SK-N-SH (cell line): Measurements from ENCODE around the gene PLCB1. TPM values are rescaled to one million over a fixed set of nuclear protein-coding genes. Genes with fewer than 3 reads are reported as not detected.
"Not testable (repeated sequence)": the region's sequence is repeated elsewhere in the genome, so short reads cannot be mapped to it uniquely, and the experiment has no call there.

ENCODE experiments used
- CTCF ChIA-PET: fragments of 300-600, 350-600 bp; formaldehyde crosslinking; extraction: SDS; loops from one replicate; lab custom pipeline; 2021; lab: Yijun Ruan, JAX
- POLR2A ChIA-PET: fragments of 350-600 bp; sonication (Branson Sonifier 250); formaldehyde crosslinking; extraction: SDS; loops from one replicate; lab custom pipeline; 2020; ENCODE audit warnings: antibody characterized with exemption, inconsistent platforms; lab: Yijun Ruan, JAX
- DNase-seq: peaks from one replicate; pipeline ENCODE4 v3.0.0; 2012
- H2AFZ ChIP-seq: fragments of 200-600 bp; sonication (generic); 2 replicates; pipeline ENCODE4 v1.8.1; 2016; ENCODE audit warnings: antibody characterized with exemption, mild to moderate bottlenecking, low read depth
- H3F3A ChIP-seq: fragments of 200-600 bp; sonication (generic); replicated peaks from 2 replicates; pipeline ENCODE3; 2016; ENCODE audit warnings: antibody characterized with exemption, mild to moderate bottlenecking; ENCODE audit not compliant: insufficient read depth
- H3K27ac ChIP-seq, 2 experiments: fragments of 200-500 bp in 1 of 2; fragments of 200-600 bp in 1 of 2; sonication (Bioruptor generic) in 1 of 2; sonication (generic), shearing (Covaris generic) in 1 of 2; 2 replicates each; pipeline versions ENCODE4 v1.5.1 to v1.6.1; 2014 to 2016; ENCODE audit warnings: low read depth in 2 of 2, inconsistent platforms in 1 of 2, low read length in 1 of 2, mild to moderate bottlenecking in 1 of 2, mixed read lengths in 1 of 2
- H3K27me3 ChIP-seq: fragments of 200-600 bp; sonication (generic), shearing (Covaris generic); 2 replicates; pipeline ENCODE4 v1.6.1; 2016; ENCODE audit warnings: mixed run types; ENCODE audit not compliant: insufficient read depth
- H3K36me3 ChIP-seq, 2 experiments: fragments of 200-500 bp in 1 of 2; fragments of 200-600 bp in 1 of 2; sonication (Bioruptor generic) in 1 of 2; sonication (generic) in 1 of 2; replicated peaks in 1 of 2; 2 replicates each; pipeline versions ENCODE3 to v1.5.1; 2014 to 2016; ENCODE audit warnings: low read length in 1 of 2, mild to moderate bottlenecking in 1 of 2; ENCODE audit not compliant: insufficient read depth in 2 of 2, control insufficient read depth in 1 of 2
- H3K4me1 ChIP-seq, 2 experiments: fragments of 200-500 bp in 1 of 2; fragments of 200-600 bp in 1 of 2; sonication (Bioruptor generic) in 1 of 2; sonication (generic), shearing (Covaris generic) in 1 of 2; 2 replicates each; pipeline versions ENCODE4 v1.5.1 to v1.6.1; 2014 to 2016; ENCODE audit warnings: low read depth in 1 of 2, low read length in 1 of 2, mixed run types in 1 of 2; ENCODE audit not compliant: insufficient read depth in 2 of 2, control insufficient read depth in 1 of 2
- H3K4me2 ChIP-seq: fragments of 200-600 bp; sonication (generic), shearing (Covaris generic); 2 replicates; pipeline ENCODE4 v1.6.1; 2017; ENCODE audit warnings: mixed run types
- H3K4me3 ChIP-seq, 2 experiments: fragments of 200-500 bp in 1 of 2; fragments of 200-600 bp in 1 of 2; sonication (Bioruptor generic) in 1 of 2; sonication (generic), shearing (Covaris generic) in 1 of 2; 2 replicates each; pipeline versions ENCODE4 v1.5.1 to v1.8.1; 2014 to 2016; ENCODE audit warnings: low read depth in 2 of 2, inconsistent platforms in 1 of 2, low read length in 1 of 2, mild to moderate bottlenecking in 1 of 2, mixed read lengths in 1 of 2, moderate library complexity in 1 of 2
- H3K79me2 ChIP-seq: fragments of 200-600 bp; sonication (generic); 2 replicates; pipeline ENCODE4 v1.8.1; 2017; ENCODE audit warnings: mild to moderate bottlenecking; ENCODE audit not compliant: insufficient read depth
- H3K9ac ChIP-seq: fragments of 200-600 bp; sonication (generic); 2 replicates; pipeline ENCODE4 v1.6.1; 2017; ENCODE audit warnings: mixed run types
- H3K9me2 ChIP-seq: fragments of 200-600 bp; sonication (generic); 2 replicates; pipeline ENCODE4 v1.6.1; 2017; ENCODE audit warnings: mixed run types
- H3K9me3 ChIP-seq: fragments of 200-600 bp; sonication (generic); 2 replicates; pipeline ENCODE4 v1.6.1; 2017; ENCODE audit warnings: mixed run types, mild to moderate bottlenecking, moderate library complexity
- H4K20me1 ChIP-seq: fragments of 200-600 bp; sonication (generic); 2 replicates; pipeline ENCODE4 v1.6.1; 2017; ENCODE audit warnings: mild to moderate bottlenecking, mixed run types; ENCODE audit not compliant: insufficient read depth
- EP300 ChIP-seq, 2 experiments: IDR thresholded peaks; 2 replicates each; pipeline versions ENCODE4 v1.4.0 to v1.6.1; 2012; ENCODE audit warnings: borderline replicate concordance in 1 of 2, low read depth in 1 of 2, low read length in 1 of 2
- FOSL2 ChIP-seq: IDR thresholded peaks from 2 replicates; pipeline ENCODE4 v1.4.0; 2012; ENCODE audit warnings: low read depth, mild to moderate bottlenecking, moderate library complexity, borderline replicate concordance
- FOXM1 ChIP-seq: IDR thresholded peaks from 2 replicates; pipeline ENCODE4 v1.4.0; 2012; ENCODE audit warnings: low read depth, mild to moderate bottlenecking
- GABPA ChIP-seq: IDR thresholded peaks from 2 replicates; pipeline ENCODE4 v1.4.0; 2012; ENCODE audit warnings: low read depth, mild to moderate bottlenecking
- GATA2 ChIP-seq: sonication (generic); formaldehyde crosslinking; IDR thresholded peaks from 2 replicates; pipeline ENCODE4 v1.5.0; 2020; ENCODE audit warnings: mild to moderate bottlenecking, missing genetic modification reagents
- JUND ChIP-seq: IDR thresholded peaks from 2 replicates; pipeline ENCODE4 v1.4.0; 2012
- MEF2A ChIP-seq: IDR thresholded peaks from 2 replicates; pipeline ENCODE4 v1.4.0; 2012; ENCODE audit warnings: low read depth, borderline replicate concordance
- NFIC ChIP-seq: IDR thresholded peaks from 2 replicates; pipeline ENCODE4 v1.4.0; 2012; ENCODE audit warnings: borderline replicate concordance
- PBX3 ChIP-seq: IDR thresholded peaks from 2 replicates; pipeline ENCODE4; 2012
- POLR2AphosphoS5 ChIP-seq: IDR thresholded peaks from 2 replicates; pipeline ENCODE4 v1.6.1; 2012; ENCODE audit warnings: low read depth, low read length
- RAD21 ChIP-seq: IDR thresholded peaks from 2 replicates; pipeline ENCODE4 v1.6.1; 2012; ENCODE audit warnings: mild to moderate bottlenecking, low read length
- RXRA ChIP-seq: IDR thresholded peaks from 2 replicates; pipeline ENCODE4 v1.4.0; 2012; ENCODE audit warnings: low read depth, mild to moderate bottlenecking, borderline replicate concordance
- SIN3A ChIP-seq: IDR thresholded peaks from 2 replicates; pipeline ENCODE4 v1.6.1; 2012; ENCODE audit warnings: low read depth, mild to moderate bottlenecking, low read length, moderate library complexity, borderline replicate concordance
- TCF12 ChIP-seq: IDR thresholded peaks from 2 replicates; pipeline ENCODE4 v1.4.0; 2012
- TEAD4 ChIP-seq: IDR thresholded peaks from 2 replicates; pipeline ENCODE4 v1.4.0; 2012; ENCODE audit warnings: mild to moderate bottlenecking, borderline replicate concordance; ENCODE audit not compliant: insufficient read depth
- USF1 ChIP-seq: IDR thresholded peaks from 2 replicates; pipeline ENCODE4 v1.4.0; 2012; ENCODE audit warnings: low read depth, borderline replicate concordance
- YY1 ChIP-seq: IDR thresholded peaks from 2 replicates; pipeline ENCODE4 v1.4.0; 2012; ENCODE audit warnings: low read depth, mild to moderate bottlenecking
- WGBS: methylation state at CpG from one replicate; pipeline ENCODE4 v1.1.6; 2017; ENCODE audit warnings: low lambda C conversion rate; 5-methylcytosine and 5-hydroxymethylcytosine counted together
- polyA plus RNA-seq, 3 experiments: library from polyadenylated mRNA; depleted of rRNA; stranded (reverse); fragments of >200 nt; gene quantifications; 2 replicates each; pipeline ENCODE4 v1.2.3, GENCODE V29; 2012

Gene PLCB1
- polyA plus RNA-seq, 1 of the 3 experiments (the other 2 are of a cell fraction), result 10.5 TPM

GRCh38 chr20:8434326-8434876, 302.3 kb downstream of the PLCB1 start:
- Histone ChIP-seq H3K27me3 (no peaks in the 10 kb centered on the region), H3K9me3 (no peaks in the 10 kb centered on the region), H3F3A (peaks cover 29% of the 10 kb centered on the region)
- POLR2A ChIA-PET, result no interaction called here
- TF ChIP-seq FOSL2 (no peak), FOXM1 (no peak), SIN3A (no peak), YY1 (no peak), GABPA (no peak), EP300 (IDR thresholded peaks at IDR 0.05; ENCODE audit: borderline replicate concordance in 1 of 2, low read depth in 1 of 2, low read length in 1 of 2) (no peak), RAD21 (no peak), PBX3 (no peak)
- TF ChIP-seq, all 33 proteins: peak for 0
- H3K27ac ChIP-seq, result peak overlapping the region in 1 of 2 experiments; percentile 99; a peak in 2 of 4 replicates
- no peak overlapping the region for H3K4me2 ChIP-seq
- H3K9me2 ChIP-seq, result no peaks in the 10 kb centered on the region
- no peak overlapping the region for H2AFZ ChIP-seq
- H3K79me2 ChIP-seq, result peaks cover 4% of the 10 kb centered on the region; the same call in 1 of the 2 replicates
- H3K9ac ChIP-seq, result no peak overlapping the region
- H3K4me1 ChIP-seq, result peaks cover 25 to 36% of the 10 kb centered on the region in 2 experiments
- H3K36me3 ChIP-seq, result no peaks in the 10 kb centered on the region
- H4K20me1 ChIP-seq, result no peaks in the 10 kb centered on the region
- CTCF ChIA-PET, result interaction anchor here (0.7 to 1.1 kb wide), 3 partner anchors 9 to 288 kb away, joined by 3 read pairs; no protein-coding TSS in a partner anchor
- no peak for DNase-seq
- H3K4me3 ChIP-seq, result no peak overlapping the region
- WGBS, result 79% methylated on average over 2 of the region's 2 CpGs

DNA sequence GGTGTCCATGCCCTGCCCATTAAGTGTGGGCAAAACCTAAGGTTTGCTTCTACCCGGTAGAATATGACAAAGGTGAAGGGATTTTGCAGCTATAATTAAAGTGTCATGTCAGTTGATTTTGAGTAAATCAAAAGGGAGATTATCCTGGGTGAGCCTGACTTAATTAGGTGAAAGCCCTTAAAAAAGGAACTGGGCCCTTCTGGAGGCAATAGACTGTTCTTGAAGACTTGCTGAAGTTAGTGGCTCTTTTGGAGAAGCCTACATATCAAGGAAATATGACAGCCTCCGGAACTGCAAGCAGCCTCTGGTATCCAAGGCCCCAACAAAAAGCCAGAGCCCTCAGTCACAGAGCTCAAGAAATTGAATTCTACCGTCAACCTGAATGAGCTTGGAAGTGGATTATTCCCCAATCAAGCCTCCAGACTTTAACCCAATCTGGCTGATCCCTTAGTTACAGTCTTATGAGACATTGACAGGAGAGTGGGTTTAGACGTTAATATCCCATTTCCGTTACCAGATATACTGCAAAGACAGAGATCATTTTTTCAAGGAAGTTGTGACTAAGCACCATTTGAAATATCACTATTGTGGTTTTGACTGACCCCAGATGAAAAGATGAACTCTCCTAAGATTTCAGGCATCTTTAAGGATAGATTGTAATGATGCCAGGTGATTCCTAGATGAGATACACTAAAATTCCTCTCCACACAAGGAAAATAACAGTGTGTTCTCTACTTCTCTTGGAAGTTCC, 303.4 kb downstream of the PLCB1 start:
- POLR2A ChIA-PET, result no interaction called here
- peak overlapping the region; percentile 12; the same call in 1 of the 2 replicates for H3K4me2 ChIP-seq
- CTCF ChIA-PET, result interaction anchor here (0.7 to 1.1 kb wide), 3 partner anchors 8 to 287 kb away, joined by 3 read pairs; no protein-coding TSS in a partner anchor

GRCh38 chr20:8436938-8437337, 304.9 kb downstream of the PLCB1 start:
- H2AFZ ChIP-seq, H3K4me3 ChIP-seq, H3K9me3 ChIP-seq, DNase-seq, H3K9ac ChIP-seq, H3K4me2 ChIP-seq, H4K20me1 ChIP-seq, H3K79me2 ChIP-seq, H3K9me2 ChIP-seq, H3K27ac ChIP-seq, H3K27me3 ChIP-seq, H3K36me3 ChIP-seq, POLR2A ChIA-PET: not testable (repeated sequence)
- CTCF ChIA-PET, result interaction anchor here (0.6 kb wide), 1 partner anchor 266 kb away, joined by 4 read pairs; no protein-coding TSS in a partner anchor
- WGBS, result 87% methylated on average over 5 of the region's 5 CpGs
- Histone ChIP-seq H3K4me1 (peaks cover 16 to 20% of the 10 kb centered on the region in 2 experiments), H3F3A (peaks cover 19% of the 10 kb centered on the region)

More for the DNA sequence above, 303.4 kb downstream of the PLCB1 start:
- TF ChIP-seq FOSL2, result peak; percentile 68; the same call in 1 of the 2 replicates
- TF ChIP-seq TEAD4, result peak; percentile 65; the same call in 1 of the 2 replicates
- peak; percentile 69 for TF ChIP-seq JUND
- peak; percentile 84 for TF ChIP-seq PBX3
- TF ChIP-seq EP300 (IDR thresholded peaks at IDR 0.05; ENCODE audit: borderline replicate concordance in 1 of 2, low read depth in 1 of 2, low read length in 1 of 2), result peak in 1 of 2 experiments; percentile 84; a peak in 2 of 4 replicates
- peak; percentile 84 for TF ChIP-seq NFIC
- TF ChIP-seq TCF12, result peak; percentile 85
- TF ChIP-seq MEF2A, result no peak
- peak; percentile 74 for TF ChIP-seq RXRA
- TF ChIP-seq USF1, result no peak
- no peak for TF ChIP-seq GATA2 (CRISPR knock-in tag)
- TF ChIP-seq POLR2AphosphoS5, result peak; percentile 30; the same call in 1 of the 2 replicates
- H2AFZ ChIP-seq, result no peak overlapping the region
- WGBS, result 50% methylated on average over 3 of the region's 5 CpGs
- H3K79me2 ChIP-seq, result peaks cover 4% of the 10 kb centered on the region; the same call in 1 of the 2 replicates
- H3F3A ChIP-seq, result peaks cover 29% of the 10 kb centered on the region
- no peaks in the 10 kb centered on the region for H3K9me3 ChIP-seq
- DNase-seq, result no peak
- H3K4me3 ChIP-seq, result no peak overlapping the region
- H3K36me3 ChIP-seq, result no peaks in the 10 kb centered on the region
- no peaks in the 10 kb centered on the region for H4K20me1 ChIP-seq
- peak overlapping the region in 1 of 2 experiments; percentile 44; a peak in 3 of 4 replicates for H3K27ac ChIP-seq
- peaks cover 25 to 29% of the 10 kb centered on the region in 2 experiments for H3K4me1 ChIP-seq
- H3K27me3 ChIP-seq, result no peaks in the 10 kb centered on the region
- H3K9me2 ChIP-seq, result no peaks in the 10 kb centered on the region
- H3K9ac ChIP-seq, result no peak overlapping the region
